GM12872 (cell line): ENCODE results near the gene RNF217.

Source experiments
- CTCF ChIP-seq: IDR thresholded peaks from 3 replicates; pipeline ENCODE4 v1.5.1; 2011; ENCODE audit warnings: low read depth, mild to moderate bottlenecking, low read length, moderate library complexity; ENCODE audit not compliant: insufficient read depth

The RNF217 gene

GRCh38 chr6:125129354-125129753 lies 167.1 kb downstream of the RNF217 start:
- no peak for TF ChIP-seq CTCF

- TF ChIP-seq CTCF: no peak
Observed at GRCh38 chr6:125132058-125132457, 169.8 kb downstream of the RNF217 start.

GRCh38 chr6:125136378-125136777 lies 174.1 kb downstream of the RNF217 start:
- no peak for TF ChIP-seq CTCF

- TF ChIP-seq CTCF: no peak
Observed at GRCh38 chr6:125138083-125138482, 175.8 kb downstream of the RNF217 start.

- no peak for TF ChIP-seq CTCF
Observed at GRCh38 chr6:125140808-125141207, 178.6 kb downstream of the RNF217 start.
